Stimulated activated CD8-positive, alpha-beta memory T cell treated with anti-CD3 and anti-CD28 coated beads, Interleukin-2, amount 100 ng/mL, for 48 hours (primary cell): Measurements from ENCODE around the gene GRK7.

Experiments used
- DNase-seq, 2 donors: peaks; one replicate each; pipeline ENCODE4 v3.0.0-alpha.2; 2020; ENCODE audit warnings: low read depth in 2 of 2

The GRK7 gene

DNA sequence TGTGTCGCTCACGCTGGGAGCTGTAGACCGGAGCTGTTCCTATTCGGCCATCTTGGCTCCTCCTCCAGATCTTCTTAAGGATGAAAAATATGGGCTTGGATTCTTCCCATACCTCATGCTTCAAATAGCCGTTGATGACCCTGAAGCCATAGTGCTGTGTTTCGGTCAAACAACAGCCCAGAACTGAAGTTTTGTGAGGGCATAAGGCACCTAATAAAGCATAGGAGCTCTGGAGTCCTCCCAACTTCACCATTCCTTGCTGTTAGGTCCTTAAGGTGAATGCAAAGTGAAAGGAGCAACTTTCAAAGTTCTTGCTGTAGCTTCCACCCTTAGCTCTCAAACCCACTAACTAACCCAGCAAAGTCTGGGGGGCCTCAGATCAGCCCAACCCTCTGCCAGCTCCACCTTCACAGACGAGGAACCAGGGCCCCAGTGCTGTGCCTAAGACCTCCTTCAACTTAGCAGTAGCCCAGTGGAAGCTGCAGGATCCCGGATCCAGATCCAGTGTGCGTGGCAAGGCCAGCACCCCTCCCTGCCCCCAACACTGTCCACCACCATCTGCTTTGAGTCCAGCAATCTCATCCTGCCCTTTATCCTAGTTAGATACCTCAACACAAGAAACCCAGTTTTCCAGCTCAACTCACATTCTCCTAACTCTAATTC lies at the start of gene GRK7:
TSS of gene GRK7 (plus strand) at position 321 of the 663 bp plus-strand sequence. CDS start 14,877 bp downstream, outside the sequence.
- no peak for DNase-seq

GRCh38 chr3:141714671-141715070 lies 48.5 kb upstream of the GRK7 start:
- no peak for DNase-seq

GRCh38 chr3:141722081-141722480 lies 41.1 kb upstream of the GRK7 start:
- no peak for DNase-seq

GRCh38 chr3:141722648-141723047 lies 40.6 kb upstream of the GRK7 start:
- no peak for DNase-seq

DNA sequence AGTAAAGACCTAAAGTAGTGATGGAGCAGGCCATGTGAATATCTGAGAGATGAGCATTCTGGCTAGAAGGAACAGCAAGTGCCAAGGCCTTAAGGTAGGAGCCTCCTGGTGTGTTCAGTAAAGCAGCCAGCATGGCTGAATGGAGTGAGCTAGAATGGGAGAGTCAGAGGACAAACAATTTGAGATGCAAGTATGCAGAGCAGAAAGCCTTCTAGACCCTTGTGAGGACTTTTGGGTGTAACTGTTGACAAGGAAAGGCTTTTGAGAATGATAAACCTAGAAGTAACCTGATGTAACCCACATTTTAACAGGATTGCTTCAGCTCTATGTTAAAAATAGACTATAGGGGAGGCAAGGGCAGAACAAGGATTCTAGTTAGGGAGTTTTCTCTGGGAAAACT lies 40.0 kb upstream of the GRK7 start:
- DNase-seq, result no peak

- no peak for DNase-seq
Measured at GRCh38 chr3:141724186-141724585, 39.0 kb upstream of the GRK7 start.

- DNase-seq, result no peak
Measured at GRCh38 chr3:141725036-141725435, 38.2 kb upstream of the GRK7 start.

DNA sequence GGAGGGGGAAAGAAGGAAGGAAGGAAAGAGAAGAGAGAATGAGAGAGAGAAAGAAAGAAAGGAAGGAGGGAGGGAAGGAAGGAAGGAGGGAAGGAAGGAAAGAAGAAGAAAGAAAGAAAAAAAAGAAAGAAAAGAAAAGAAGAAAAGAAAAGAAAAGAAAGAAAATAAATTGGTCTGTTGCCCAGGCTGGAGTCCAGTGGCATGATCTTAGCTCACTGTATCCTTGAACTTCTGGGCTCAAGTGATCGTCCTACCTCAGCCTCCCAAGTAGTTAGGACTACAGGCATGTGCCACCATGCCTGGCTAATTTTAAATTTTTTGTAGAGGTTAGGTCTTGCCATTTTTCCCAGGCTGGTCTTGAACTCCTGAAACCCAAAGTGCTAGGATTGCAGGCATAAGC lies 36.7 kb upstream of the GRK7 start:
- no peak for DNase-seq

- no peak for DNase-seq
Measured at GRCh38 chr3:141728355-141728892, 34.8 kb upstream of the GRK7 start.

DNA sequence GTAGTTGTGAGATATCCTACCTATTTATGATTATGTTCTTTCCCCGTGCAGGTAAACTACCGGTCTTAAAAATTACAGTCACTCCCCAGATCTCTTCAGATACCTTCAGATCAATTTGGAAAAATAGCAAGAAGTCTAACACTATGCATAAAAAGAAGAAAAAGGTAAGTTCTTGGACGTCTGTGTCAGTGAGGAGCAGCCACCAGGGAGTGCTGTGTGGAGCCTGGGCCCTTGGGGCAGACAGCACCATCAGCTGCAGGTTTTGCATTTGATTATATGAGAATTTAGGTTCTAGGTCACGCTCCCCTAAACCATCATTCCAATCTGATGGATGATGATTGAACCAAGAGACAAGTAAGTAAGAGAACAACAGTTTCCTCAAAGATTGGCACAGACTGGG lies 34.0 kb upstream of the GRK7 start:
- DNase-seq, result no peak

- no peak for DNase-seq
Measured at GRCh38 chr3:141735176-141735575, 28.0 kb upstream of the GRK7 start.

GRCh38 chr3:141735770-141736465 lies 27.3 kb upstream of the GRK7 start:
- no peak for DNase-seq

GRCh38 chr3:141737093-141737492 lies 26.1 kb upstream of the GRK7 start:
- DNase-seq, result no peak

- no peak for DNase-seq
Measured at GRCh38 chr3:141737678-141738021, 25.6 kb upstream of the GRK7 start.

GRCh38 chr3:141738022-141738890 lies 25.0 kb upstream of the GRK7 start, which contains the start of gene RNF7:
Gene RNF7 (plus strand): TSS chr3:141738298. CDS start chr3:141738342, 44 bp downstream.
- DNase-seq, result peak; percentile 92 to 95

- no peak for DNase-seq
Measured at GRCh38 chr3:141738891-141739363, 24.3 kb upstream of the GRK7 start.

GRCh38 chr3:141739731-141740130 lies 23.5 kb upstream of the GRK7 start:
- DNase-seq, result no peak

DNA sequence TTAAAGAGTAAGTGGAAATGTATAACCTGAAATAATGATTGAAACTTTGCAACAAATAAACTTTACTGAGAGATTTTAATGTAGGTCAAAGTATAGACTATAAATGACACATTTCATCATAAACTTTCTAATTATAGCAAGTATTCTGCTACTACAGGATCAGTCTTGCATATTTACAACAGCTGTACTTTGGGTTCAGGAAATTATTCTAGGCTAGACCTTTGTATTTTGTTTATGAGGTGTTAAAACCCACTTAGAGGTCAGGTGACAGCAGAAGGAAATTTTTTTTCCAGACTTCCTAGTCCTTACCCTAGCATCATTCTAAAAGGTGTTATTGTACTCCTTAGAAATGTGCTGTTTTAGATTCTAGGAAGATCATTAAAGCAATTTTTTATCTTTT lies 22.9 kb upstream of the GRK7 start:
- no peak for DNase-seq

DNA sequence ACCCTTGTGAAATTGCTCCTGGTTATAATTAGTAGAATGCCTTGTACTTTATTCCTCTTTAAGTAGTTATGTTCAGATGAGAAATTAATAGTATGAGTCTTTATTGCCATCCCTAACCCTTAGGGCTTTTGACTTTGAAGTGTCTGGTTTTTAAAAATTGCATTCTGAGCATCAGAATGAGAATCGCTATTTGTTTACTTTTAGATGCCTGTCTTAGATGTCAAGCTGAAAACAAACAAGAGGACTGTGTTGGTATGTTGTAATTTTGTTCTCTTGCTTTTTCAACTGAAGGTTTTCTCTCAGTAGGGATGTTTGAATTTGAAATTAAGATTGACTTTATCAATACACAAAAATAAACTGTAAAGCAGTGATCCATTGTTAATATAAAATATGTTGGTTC lies 19.9 kb upstream of the GRK7 start:
- DNase-seq, result no peak

DNA sequence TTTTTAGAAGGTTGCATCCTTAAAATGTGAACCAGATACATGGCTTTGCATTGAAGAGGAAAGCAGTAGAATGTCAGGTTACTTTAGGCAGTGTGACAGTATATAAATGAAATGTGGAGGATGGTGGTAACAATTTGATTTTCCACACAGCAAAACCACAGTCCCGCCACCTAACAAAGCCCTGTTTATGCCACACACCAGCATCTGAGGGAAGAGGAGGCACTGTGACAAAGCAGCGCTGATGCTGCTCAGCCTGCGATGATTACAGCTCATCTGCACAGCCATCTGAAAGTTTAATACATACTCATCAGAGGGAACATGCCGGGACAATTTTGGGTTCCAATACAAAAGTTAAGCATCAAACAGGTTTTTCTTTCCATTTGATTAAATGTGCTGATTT lies 16.2 kb upstream of the GRK7 start:
- DNase-seq, result no peak

GRCh38 chr3:141753399-141753798 lies 9.8 kb upstream of the GRK7 start:
- no peak for DNase-seq

DNA sequence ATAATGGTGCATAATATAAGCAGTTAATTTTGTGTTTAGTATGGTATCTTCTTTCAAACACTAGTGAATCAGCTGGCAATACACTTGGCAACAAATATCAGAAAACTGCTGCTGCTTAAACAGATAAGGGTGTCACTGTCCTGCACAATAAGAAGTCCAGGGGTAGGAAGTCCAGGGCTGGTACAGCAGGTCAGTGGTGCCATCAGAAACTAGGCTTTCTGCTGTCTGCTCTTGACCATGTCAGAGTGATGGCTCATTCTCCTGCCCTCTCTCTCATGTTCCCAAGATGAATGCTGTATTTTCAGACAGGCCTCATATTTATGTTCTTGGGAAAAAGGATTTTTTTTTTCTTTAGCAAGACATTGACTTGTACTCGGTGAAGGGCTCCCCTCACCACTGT lies 9.2 kb upstream of the GRK7 start:
- no peak for DNase-seq
